MM.1S (cell line): ENCODE results near the gene TRPV2.

Experiments used
- DNase-seq: peaks from one replicate; pipeline ENCODE4 v3.0.0-alpha.2; 2015
- H2AFZ ChIP-seq: fragments of 300-600 bp; sonication (generic); 2 replicates; pipeline ENCODE4 v1.6.0; 2016; ENCODE audit warnings: antibody characterized with exemption, low read length
- H3F3A ChIP-seq: fragments of 300-600 bp; sonication (generic); 2 replicates; pipeline ENCODE4 v1.6.1; 2016; ENCODE audit warnings: mild to moderate bottlenecking, antibody characterized with exemption, low read length, moderate library complexity, mixed read lengths; ENCODE audit not compliant: insufficient read depth
- H3K27ac ChIP-seq: fragments of 300-600 bp; sonication (generic); 2 replicates; pipeline ENCODE4 v1.5.1; 2016; ENCODE audit warnings: mild to moderate bottlenecking, low read length
- H3K27me3 ChIP-seq: fragments of 300-600 bp; sonication (generic); replicated peaks from 2 replicates; pipeline ENCODE4 v1.6.0; 2016; ENCODE audit warnings: low read length; ENCODE audit not compliant: insufficient read depth
- H3K36me3 ChIP-seq: fragments of 300-600 bp; sonication (generic); replicated peaks from 2 replicates; pipeline ENCODE4 v1.6.1; 2016; ENCODE audit warnings: mild to moderate bottlenecking, low read length, mixed read lengths; ENCODE audit not compliant: insufficient read depth
- H3K4me1 ChIP-seq: fragments of 300-600 bp; sonication (generic); 2 replicates; pipeline ENCODE4 v1.6.1; 2016; ENCODE audit warnings: low read length, mixed read lengths
- H3K4me2 ChIP-seq: fragments of 300-600 bp; sonication (generic); 2 replicates; pipeline ENCODE4 v1.6.0; 2016; ENCODE audit warnings: low read depth, low read length
- H3K4me3 ChIP-seq: fragments of 300-600 bp; sonication (generic); 2 replicates; pipeline ENCODE4 v1.5.1; 2016; ENCODE audit warnings: low read length, mixed read lengths
- H3K79me2 ChIP-seq: fragments of 300-600 bp; sonication (generic); 2 replicates; pipeline ENCODE4 v1.6.1; 2016; ENCODE audit warnings: mixed run types, low read length, mixed read lengths
- H3K9ac ChIP-seq: fragments of 300-600 bp; sonication (generic); 2 replicates; pipeline ENCODE4 v1.6.1; 2016; ENCODE audit warnings: low read length, mixed read lengths
- H3K9me2 ChIP-seq: fragments of 300-600 bp; sonication (generic); replicated peaks from 2 replicates; pipeline ENCODE4 v1.6.1; 2016; ENCODE audit warnings: mild to moderate bottlenecking, low read length, mixed read lengths; ENCODE audit not compliant: insufficient read depth
- H3K9me3 ChIP-seq: fragments of 300-600 bp; sonication (generic); replicated peaks from 2 replicates; pipeline ENCODE4 v1.6.1; 2016; ENCODE audit warnings: mild to moderate bottlenecking, low read length, mixed read lengths; ENCODE audit not compliant: insufficient read depth
- H4K20me1 ChIP-seq: fragments of 300-600 bp; sonication (generic); 2 replicates; pipeline ENCODE4 v1.6.1; 2016; ENCODE audit warnings: mild to moderate bottlenecking, low read length, moderate library complexity, mixed read lengths; ENCODE audit not compliant: insufficient read depth
- EZH2 ChIP-seq: fragments of 300-600 bp; sonication (generic); optimal IDR thresholded peaks from 2 replicates; pipeline ENCODE3; 2017; ENCODE audit warnings: low read depth, mild to moderate bottlenecking, antibody characterized with exemption, low read length, mixed read lengths
- EZH2phosphoT487 ChIP-seq: fragments of 300-600 bp; sonication (generic); IDR thresholded peaks from 2 replicates; pipeline ENCODE4 v1.6.1; 2018; ENCODE audit warnings: antibody characterized with exemption, low read length
- TF ChIP-seq, protein P1 (sequence below): fragments of 300-600 bp; sonication (generic); IDR thresholded peaks from 2 replicates; pipeline ENCODE4 v1.5.1; 2016; ENCODE audit warnings: antibody characterized with exemption, low read length, mixed read lengths

Gene TRPV2

DNA sequence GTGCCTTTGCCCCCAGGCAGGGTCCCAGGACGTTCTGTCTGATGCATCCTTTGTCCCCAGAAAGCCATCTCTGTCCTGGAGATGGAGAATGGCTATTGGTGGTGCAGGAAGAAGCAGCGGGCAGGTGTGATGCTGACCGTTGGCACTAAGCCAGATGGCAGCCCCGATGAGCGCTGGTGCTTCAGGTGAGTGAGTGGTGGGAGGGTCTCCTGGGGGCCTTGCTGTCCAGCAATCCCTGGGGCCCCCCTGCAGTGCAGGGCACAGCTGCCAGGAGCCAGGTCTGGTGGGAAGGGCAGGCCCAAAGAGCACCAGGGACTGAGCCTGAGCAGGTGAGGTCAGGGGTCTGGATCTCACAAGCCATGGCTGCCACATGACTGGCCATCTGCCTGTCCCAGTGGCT, 18.1 kb downstream of the TRPV2 start:
- no peak overlapping the region for H3K4me2 ChIP-seq
- H3K9ac ChIP-seq, result no peak overlapping the region
- no peaks in the 10 kb centered on the region for H3K9me3 ChIP-seq
- H4K20me1 ChIP-seq, result no peaks in the 10 kb centered on the region
- no peaks in the 10 kb centered on the region for H3K27me3 ChIP-seq
- no peaks in the 10 kb centered on the region for H3K79me2 ChIP-seq
- no peaks in the 10 kb centered on the region for H3K36me3 ChIP-seq
- no peak for TF ChIP-seq EZH2phosphoT487
- TF ChIP-seq, protein P1, sequence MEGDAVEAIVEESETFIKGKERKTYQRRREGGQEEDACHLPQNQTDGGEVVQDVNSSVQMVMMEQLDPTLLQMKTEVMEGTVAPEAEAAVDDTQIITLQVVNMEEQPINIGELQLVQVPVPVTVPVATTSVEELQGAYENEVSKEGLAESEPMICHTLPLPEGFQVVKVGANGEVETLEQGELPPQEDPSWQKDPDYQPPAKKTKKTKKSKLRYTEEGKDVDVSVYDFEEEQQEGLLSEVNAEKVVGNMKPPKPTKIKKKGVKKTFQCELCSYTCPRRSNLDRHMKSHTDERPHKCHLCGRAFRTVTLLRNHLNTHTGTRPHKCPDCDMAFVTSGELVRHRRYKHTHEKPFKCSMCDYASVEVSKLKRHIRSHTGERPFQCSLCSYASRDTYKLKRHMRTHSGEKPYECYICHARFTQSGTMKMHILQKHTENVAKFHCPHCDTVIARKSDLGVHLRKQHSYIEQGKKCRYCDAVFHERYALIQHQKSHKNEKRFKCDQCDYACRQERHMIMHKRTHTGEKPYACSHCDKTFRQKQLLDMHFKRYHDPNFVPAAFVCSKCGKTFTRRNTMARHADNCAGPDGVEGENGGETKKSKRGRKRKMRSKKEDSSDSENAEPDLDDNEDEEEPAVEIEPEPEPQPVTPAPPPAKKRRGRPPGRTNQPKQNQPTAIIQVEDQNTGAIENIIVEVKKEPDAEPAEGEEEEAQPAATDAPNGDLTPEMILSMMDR, result no peak
- TF ChIP-seq EZH2, result no peak
- H3K9me2 ChIP-seq, result no peaks in the 10 kb centered on the region
- peaks cover 4% of the 10 kb centered on the region; the same call in 1 of the 2 replicates for H3K4me1 ChIP-seq
- H2AFZ ChIP-seq, result no peak overlapping the region
- no peak for DNase-seq
- H3K4me3 ChIP-seq, result no peak overlapping the region
- H3F3A ChIP-seq, result no peaks in the 10 kb centered on the region
- H3K27ac ChIP-seq, result no peak overlapping the region

GRCh38 chr17:16434662-16435061, 19.3 kb downstream of the TRPV2 start:
- Histone ChIP-seq H4K20me1 (no peaks in the 10 kb centered on the region), H3K9ac (no peak overlapping the region), H3K27me3 (no peaks in the 10 kb centered on the region), H3K36me3 (no peaks in the 10 kb centered on the region), H3K79me2 (peaks cover 9% of the 10 kb centered on the region), H3K4me2 (no peak overlapping the region), H3K27ac (no peak overlapping the region), H3K4me1 (peaks cover 4% of the 10 kb centered on the region; the same call in 1 of the 2 replicates), H3K9me3 (no peaks in the 10 kb centered on the region), H3F3A (peaks cover 5% of the 10 kb centered on the region; the same call in 1 of the 2 replicates), H3K4me3 (no peak overlapping the region), H3K9me2 (no peaks in the 10 kb centered on the region), H2AFZ (no peak overlapping the region)
- DNase-seq, result no peak
- TF ChIP-seq, protein P1, result no peak
- TF ChIP-seq EZH2phosphoT487, result no peak
- TF ChIP-seq EZH2, result no peak

DNA sequence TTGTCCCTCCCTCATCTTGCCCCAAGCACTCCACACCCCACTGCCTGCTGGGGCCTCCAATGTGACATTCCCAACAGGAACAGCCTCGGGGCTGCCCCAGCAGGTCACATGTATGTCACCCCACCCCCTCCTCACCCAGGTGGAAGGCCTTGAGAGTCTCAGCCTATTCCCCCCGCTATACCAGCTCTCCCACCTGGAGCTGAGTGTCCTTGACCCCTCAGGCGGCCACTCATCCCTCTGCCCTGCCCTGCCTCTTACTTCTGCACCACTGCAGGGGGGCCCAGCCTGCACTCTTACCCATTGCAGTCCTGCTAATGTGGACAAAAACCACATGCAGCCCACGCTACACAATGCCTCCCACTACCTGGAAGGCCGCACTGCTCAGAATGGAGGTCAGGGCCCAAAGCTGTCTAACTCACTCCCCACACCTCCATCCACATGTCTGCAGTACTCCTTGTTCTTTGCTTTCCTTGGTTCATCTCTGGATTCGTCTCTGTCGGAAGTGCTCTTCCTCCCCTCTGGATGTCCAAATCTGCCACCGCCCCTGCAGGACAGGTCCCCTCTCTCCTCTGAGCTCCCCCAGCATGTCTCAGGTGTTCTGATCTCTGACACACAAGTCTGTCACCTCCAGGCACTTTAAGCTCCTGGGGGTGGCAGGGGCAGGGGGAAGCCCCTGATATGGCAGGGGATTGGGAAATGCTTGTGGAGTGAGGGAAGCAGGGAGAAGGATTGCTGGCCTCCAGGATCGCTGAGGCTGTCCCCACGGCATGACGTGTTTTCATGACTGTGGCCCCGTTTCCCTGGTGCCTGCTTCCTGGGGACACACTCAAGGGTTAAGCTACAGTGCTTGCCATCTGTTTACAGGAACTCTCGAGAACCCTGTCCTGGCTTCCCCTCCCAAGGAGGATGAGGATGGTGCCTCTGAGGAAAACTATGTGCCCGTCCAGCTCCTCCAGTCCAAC, 20.8 kb downstream of the TRPV2 start:
- Histone ChIP-seq H3K79me2 (peaks cover 25% of the 10 kb centered on the region), H3K9me2 (no peaks in the 10 kb centered on the region), H3K4me3 (no peak overlapping the region), H4K20me1 (no peaks in the 10 kb centered on the region), H3K36me3 (peaks cover 4% of the 10 kb centered on the region; the same call in 1 of the 2 replicates), H3K27me3 (no peaks in the 10 kb centered on the region), H3K9ac (no peak overlapping the region), H3K4me1 (peaks cover 8% of the 10 kb centered on the region; the same call in 1 of the 2 replicates), H3F3A (peaks cover 18% of the 10 kb centered on the region; the same call in 1 of the 2 replicates), H3K9me3 (no peaks in the 10 kb centered on the region), H3K4me2 (no peak overlapping the region), H2AFZ (no peak overlapping the region), H3K27ac (no peak overlapping the region)
- TF ChIP-seq EZH2, result no peak
- no peak for DNase-seq

DNA sequence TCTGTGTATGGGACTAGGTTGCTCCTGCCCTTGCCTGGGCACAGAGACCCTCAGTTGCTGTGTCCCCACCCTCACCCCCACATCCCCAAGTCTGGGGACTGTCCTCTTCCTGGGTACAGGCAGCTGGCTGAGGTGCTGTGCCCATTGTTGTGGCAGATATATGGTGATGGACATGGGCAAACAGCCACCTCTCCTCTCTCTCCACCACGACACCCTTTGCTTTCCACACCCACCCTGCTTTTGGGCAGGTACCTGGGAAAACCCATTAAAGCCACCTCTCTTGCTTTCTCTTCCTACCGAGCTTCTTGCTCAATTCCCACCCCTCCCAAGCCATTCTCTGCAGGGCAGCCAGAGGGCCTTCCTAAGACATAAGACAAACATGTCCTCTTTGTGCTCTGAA, 21.7 kb downstream of the TRPV2 start:
- no peak overlapping the region for H3K9ac ChIP-seq
- no peaks in the 10 kb centered on the region for H3K9me2 ChIP-seq
- H3K4me3 ChIP-seq, result no peak overlapping the region
- peaks cover 4% of the 10 kb centered on the region for H4K20me1 ChIP-seq
- H3K4me1 ChIP-seq, result peaks cover 8% of the 10 kb centered on the region; the same call in 1 of the 2 replicates
- H3K4me2 ChIP-seq, result no peak overlapping the region
- peaks cover 27% of the 10 kb centered on the region for H3F3A ChIP-seq
- H3K27ac ChIP-seq, result no peak overlapping the region
- H3K79me2 ChIP-seq, result peaks cover 33% of the 10 kb centered on the region
- no peak for DNase-seq
- H3K27me3 ChIP-seq, result no peaks in the 10 kb centered on the region
- TF ChIP-seq, protein P1, result no peak
- TF ChIP-seq EZH2 (no peak), EZH2phosphoT487 (no peak)
- no peaks in the 10 kb centered on the region for H3K9me3 ChIP-seq
- no peak overlapping the region for H2AFZ ChIP-seq
- H3K36me3 ChIP-seq, result peaks cover 13% of the 10 kb centered on the region; the same call in 1 of the 2 replicates
